ENCODE data around the gene TTC21B.

Gene TTC21B

GRCh38 chr2:165927353-165927752, 26.2 kb downstream of the TTC21B start:
- no peak overlapping the region for H3K4me3 ChIP-seq (ENCODE audit: low read depth, low read length)

GRCh38 chr2:165924946-165925345, 28.6 kb downstream of the TTC21B start:
- no peak overlapping the region for H3K4me3 ChIP-seq (ENCODE audit: low read depth, low read length)

- H3K4me3 ChIP-seq (ENCODE audit: low read depth, low read length) = no peak overlapping the region
These were observed 32.8 kb downstream of the TTC21B start for GRCh38 chr2:165920748-165921147.

- no peak overlapping the region for H3K4me3 ChIP-seq (ENCODE audit: low read depth, low read length)
These were observed 39.9 kb downstream of the TTC21B start for GRCh38 chr2:165913636-165914035.

- no peak overlapping the region for H3K4me3 ChIP-seq (ENCODE audit: low read depth, low read length)
These were observed 41.6 kb downstream of the TTC21B start for GRCh38 chr2:165911981-165912380.

- H3K4me3 ChIP-seq (ENCODE audit: low read depth, low read length) = no peak overlapping the region
These were observed 42.3 kb downstream of the TTC21B start for GRCh38 chr2:165911231-165911630.

- no peak overlapping the region for H3K4me3 ChIP-seq (ENCODE audit: low read depth, low read length)
These were observed 44.1 kb downstream of the TTC21B start for GRCh38 chr2:165909466-165909865.

- no peak overlapping the region for H3K4me3 ChIP-seq (ENCODE audit: low read depth, low read length)
These were observed 47.7 kb downstream of the TTC21B start for GRCh38 chr2:165905854-165906253.

GRCh38 chr2:165905269-165905668, 48.3 kb downstream of the TTC21B start:
- no peak overlapping the region for H3K4me3 ChIP-seq (ENCODE audit: low read depth, low read length)

- H3K4me3 ChIP-seq (ENCODE audit: low read depth, low read length) = no peak overlapping the region
These were observed 49.1 kb downstream of the TTC21B start for GRCh38 chr2:165904432-165904831.

- no peak overlapping the region for H3K4me3 ChIP-seq (ENCODE audit: low read depth, low read length)
These were observed 50.2 kb downstream of the TTC21B start for GRCh38 chr2:165903406-165903805.

GRCh38 chr2:165902934-165903333, 50.6 kb downstream of the TTC21B start:
- no peak overlapping the region for H3K4me3 ChIP-seq (ENCODE audit: low read depth, low read length)

- H3K4me3 ChIP-seq (ENCODE audit: low read depth, low read length) = no peak overlapping the region
These were observed 51.8 kb downstream of the TTC21B start for GRCh38 chr2:165901620-165902298.

GRCh38 chr2:165899311-165899710, 54.3 kb downstream of the TTC21B start:
- no peak overlapping the region for H3K4me3 ChIP-seq (ENCODE audit: low read depth, low read length)

GRCh38 chr2:165898381-165898780, 55.2 kb downstream of the TTC21B start:
- no peak overlapping the region for H3K4me3 ChIP-seq (ENCODE audit: low read depth, low read length)

GRCh38 chr2:165897726-165898125, 55.9 kb downstream of the TTC21B start:
- H3K4me3 ChIP-seq (ENCODE audit: low read depth, low read length) = no peak overlapping the region

- no peak overlapping the region for H3K4me3 ChIP-seq (ENCODE audit: low read depth, low read length)
These were observed 56.5 kb downstream of the TTC21B start for GRCh38 chr2:165897074-165897473.

GRCh38 chr2:165895974-165896373, 57.6 kb downstream of the TTC21B start:
- no peak overlapping the region for H3K4me3 ChIP-seq (ENCODE audit: low read depth, low read length)

GRCh38 chr2:165893556-165893955, 60.0 kb downstream of the TTC21B start:
- H3K4me3 ChIP-seq (ENCODE audit: low read depth, low read length) = no peak overlapping the region

- no peak overlapping the region for H3K4me3 ChIP-seq (ENCODE audit: low read depth, low read length)
These were observed 61.0 kb downstream of the TTC21B start for GRCh38 chr2:165892526-165892925.

GRCh38 chr2:165891943-165892342, 61.6 kb downstream of the TTC21B start:
- no peak overlapping the region for H3K4me3 ChIP-seq (ENCODE audit: low read depth, low read length)

- no peak overlapping the region for H3K4me3 ChIP-seq (ENCODE audit: low read depth, low read length)
These were observed 62.2 kb downstream of the TTC21B start for GRCh38 chr2:165891345-165891744.

- no peak overlapping the region for H3K4me3 ChIP-seq (ENCODE audit: low read depth, low read length)
These were observed 63.8 kb downstream of the TTC21B start for GRCh38 chr2:165889798-165890197.
